Measurements from ENCODE around the gene PITPNM3. TPM values are rescaled to one million over a fixed set of nuclear protein-coding genes. Genes with fewer than 3 reads are reported as not detected.

PITPNM3 gene
- total RNA-seq, 1 experiment from 2014 or later: 0.04 TPM

DNA sequence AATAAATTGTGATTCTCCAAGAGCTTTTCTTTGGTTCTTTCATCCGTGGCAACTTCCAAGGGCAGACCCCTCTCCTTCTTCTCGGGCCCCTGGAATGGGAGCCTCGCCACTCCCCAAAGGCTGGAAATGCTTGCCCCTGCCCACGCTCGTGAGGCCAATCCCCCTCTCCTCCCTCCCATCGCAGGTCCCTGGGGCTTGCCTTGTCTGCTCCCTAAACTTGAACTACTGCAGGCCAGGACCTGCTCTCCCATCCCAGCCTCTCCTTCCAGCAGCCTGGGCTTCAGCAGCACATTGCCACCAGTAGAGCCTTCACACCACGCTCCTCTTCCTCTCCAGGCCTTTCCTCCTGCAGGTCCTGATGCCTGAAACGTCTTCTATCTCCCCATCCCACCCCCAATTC is 11.1 kb downstream of the PITPNM3 start:
- Histone ChIP-seq H3K9me2 (replicated peaks; ENCODE audit: insufficient read depth, low read length) (no peaks in the 10 kb centered on the region), H3K27me3 (ENCODE audit: low read length) (no peaks in the 10 kb centered on the region), H3K4me2 (ENCODE audit: low read depth, low read length, poor library complexity, severe bottlenecking) (no peak overlapping the region), H3K36me3 (ENCODE audit: insufficient read depth, low read length) (no peaks in the 10 kb centered on the region), H3K9ac (ENCODE audit: low read length) (no peak overlapping the region), H3K9me3 (ENCODE audit: low read length) (no peaks in the 10 kb centered on the region), H3K4me3 (ENCODE audit: low read length) (no peak overlapping the region), H4K20me1 (ENCODE audit: insufficient read depth, low read depth, low read length) (peaks cover 5% of the 10 kb centered on the region; the same call in 1 of the 2 replicates), H3K79me2 (ENCODE audit: low read length) (no peaks in the 10 kb centered on the region), H2AFZ (ENCODE audit: low read length) (no peak overlapping the region), H3K4me1 (ENCODE audit: low read length) (peaks cover 3% of the 10 kb centered on the region; the same call in 1 of the 2 replicates), H3K27ac (ENCODE audit: low read length) (no peak overlapping the region)
- DNase-seq: no peak

GRCh38 chr17:6544011-6544370 is 12.4 kb downstream of the PITPNM3 start:
- H3K27me3 ChIP-seq (ENCODE audit: low read length): no peaks in the 10 kb centered on the region

GRCh38 chr17:6543079-6544010 is 13.0 kb downstream of the PITPNM3 start:
- Histone ChIP-seq H4K20me1 (ENCODE audit: insufficient read depth, low read depth, low read length) (no peaks in the 10 kb centered on the region), H3K79me2 (ENCODE audit: low read length) (no peaks in the 10 kb centered on the region), H3K27ac (ENCODE audit: low read length) (no peak overlapping the region), H3K9me3 (ENCODE audit: low read length) (no peaks in the 10 kb centered on the region), H3K4me2 (ENCODE audit: low read depth, low read length, poor library complexity, severe bottlenecking) (no peak overlapping the region), H3K9ac (ENCODE audit: low read length) (no peak overlapping the region), H3K4me1 (ENCODE audit: low read length) (no peaks in the 10 kb centered on the region), H2AFZ (ENCODE audit: low read length) (no peak overlapping the region), H3K4me3 (ENCODE audit: low read length) (no peak overlapping the region), H3K27me3 (ENCODE audit: low read length) (no peaks in the 10 kb centered on the region), H3K36me3 (ENCODE audit: insufficient read depth, low read length) (no peaks in the 10 kb centered on the region), H3K9me2 (replicated peaks; ENCODE audit: insufficient read depth, low read length) (no peaks in the 10 kb centered on the region)
- no peak for DNase-seq

More at GRCh38 chr17:6544011-6544370, 12.4 kb downstream of the PITPNM3 start:
- H3K9ac ChIP-seq (ENCODE audit: low read length): no peak overlapping the region
- peaks cover 5% of the 10 kb centered on the region; the same call in 1 of the 2 replicates for H4K20me1 ChIP-seq (ENCODE audit: insufficient read depth, low read depth, low read length)
- no peaks in the 10 kb centered on the region for H3K9me3 ChIP-seq (ENCODE audit: low read length)
- no peak overlapping the region for H2AFZ ChIP-seq (ENCODE audit: low read length)
- no peaks in the 10 kb centered on the region for H3K4me1 ChIP-seq (ENCODE audit: low read length)
- H3K79me2 ChIP-seq (ENCODE audit: low read length): no peaks in the 10 kb centered on the region
- no peaks in the 10 kb centered on the region for H3K36me3 ChIP-seq (ENCODE audit: insufficient read depth, low read length)
- H3K9me2 ChIP-seq (replicated peaks; ENCODE audit: insufficient read depth, low read length): no peaks in the 10 kb centered on the region
- DNase-seq: no peak
- H3K4me3 ChIP-seq (ENCODE audit: low read length): no peak overlapping the region
- H3K4me2 ChIP-seq (ENCODE audit: low read depth, low read length, poor library complexity, severe bottlenecking): no peak overlapping the region
- no peak overlapping the region for H3K27ac ChIP-seq (ENCODE audit: low read length)

- H3K4me3 ChIP-seq (ENCODE audit: low read length): no peak overlapping the region
- no peaks in the 10 kb centered on the region for H4K20me1 ChIP-seq (ENCODE audit: insufficient read depth, low read depth, low read length)
- no peaks in the 10 kb centered on the region for H3K9me2 ChIP-seq (replicated peaks; ENCODE audit: insufficient read depth, low read length)
- no peaks in the 10 kb centered on the region for H3K9me3 ChIP-seq (ENCODE audit: low read length)
- H3K36me3 ChIP-seq (ENCODE audit: insufficient read depth, low read length): no peaks in the 10 kb centered on the region
- no peaks in the 10 kb centered on the region for H3K27me3 ChIP-seq (ENCODE audit: low read length)
- no peaks in the 10 kb centered on the region for H3K79me2 ChIP-seq (ENCODE audit: low read length)
- no peaks in the 10 kb centered on the region for H3K4me1 ChIP-seq (ENCODE audit: low read length)
- no peak for DNase-seq
- no peak overlapping the region for H3K27ac ChIP-seq (ENCODE audit: low read length)
- H2AFZ ChIP-seq (ENCODE audit: low read length): no peak overlapping the region
- no peak overlapping the region for H3K9ac ChIP-seq (ENCODE audit: low read length)
- H3K4me2 ChIP-seq (ENCODE audit: low read depth, low read length, poor library complexity, severe bottlenecking): no peak overlapping the region
Observed at GRCh38 chr17:6542577-6542976, 13.8 kb downstream of the PITPNM3 start.

DNA sequence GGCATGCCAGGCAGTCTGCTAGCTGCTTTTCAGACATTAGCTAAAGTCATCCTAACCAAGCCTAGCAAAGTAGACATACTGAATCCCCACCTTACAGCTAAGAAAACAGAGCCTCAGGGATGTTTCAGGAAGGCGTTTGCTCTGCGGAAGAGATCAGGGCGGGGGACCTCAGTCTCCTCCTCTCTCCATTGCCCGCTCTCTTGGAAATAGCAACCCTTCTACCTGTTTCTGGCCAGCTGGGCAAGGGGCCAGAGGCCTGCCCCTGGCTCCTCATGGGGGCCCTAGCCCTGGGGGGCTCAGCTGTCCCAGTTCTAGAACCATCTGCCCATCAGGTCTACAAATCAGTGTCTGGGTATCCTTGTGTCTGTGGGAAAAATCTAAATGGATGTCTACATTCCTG is 14.5 kb downstream of the PITPNM3 start:
- Histone ChIP-seq H3K27ac (ENCODE audit: low read length) (no peak overlapping the region), H3K4me2 (ENCODE audit: low read depth, low read length, poor library complexity, severe bottlenecking) (no peak overlapping the region), H3K9ac (ENCODE audit: low read length) (no peak overlapping the region), H3K27me3 (ENCODE audit: low read length) (no peaks in the 10 kb centered on the region), H4K20me1 (ENCODE audit: insufficient read depth, low read depth, low read length) (no peaks in the 10 kb centered on the region), H3K9me2 (replicated peaks; ENCODE audit: insufficient read depth, low read length) (no peaks in the 10 kb centered on the region), H2AFZ (ENCODE audit: low read length) (no peak overlapping the region), H3K9me3 (ENCODE audit: low read length) (no peaks in the 10 kb centered on the region), H3K4me3 (ENCODE audit: low read length) (no peak overlapping the region), H3K79me2 (ENCODE audit: low read length) (no peaks in the 10 kb centered on the region), H3K4me1 (ENCODE audit: low read length) (no peaks in the 10 kb centered on the region), H3K36me3 (ENCODE audit: insufficient read depth, low read length) (no peaks in the 10 kb centered on the region)
- DNase-seq: no peak

GRCh38 chr17:6539871-6540270 is 16.5 kb downstream of the PITPNM3 start:
- Histone ChIP-seq H3K27ac (ENCODE audit: low read length) (no peak overlapping the region), H3K9ac (ENCODE audit: low read length) (no peak overlapping the region), H3K79me2 (ENCODE audit: low read length) (no peaks in the 10 kb centered on the region), H3K27me3 (ENCODE audit: low read length) (no peaks in the 10 kb centered on the region), H3K9me3 (ENCODE audit: low read length) (no peaks in the 10 kb centered on the region), H3K4me1 (ENCODE audit: low read length) (no peaks in the 10 kb centered on the region), H4K20me1 (ENCODE audit: insufficient read depth, low read depth, low read length) (no peaks in the 10 kb centered on the region), H2AFZ (ENCODE audit: low read length) (no peak overlapping the region), H3K36me3 (ENCODE audit: insufficient read depth, low read length) (no peaks in the 10 kb centered on the region), H3K4me2 (ENCODE audit: low read depth, low read length, poor library complexity, severe bottlenecking) (no peak overlapping the region), H3K9me2 (replicated peaks; ENCODE audit: insufficient read depth, low read length) (no peaks in the 10 kb centered on the region), H3K4me3 (ENCODE audit: low read length) (no peak overlapping the region)
- DNase-seq: no peak

DNA sequence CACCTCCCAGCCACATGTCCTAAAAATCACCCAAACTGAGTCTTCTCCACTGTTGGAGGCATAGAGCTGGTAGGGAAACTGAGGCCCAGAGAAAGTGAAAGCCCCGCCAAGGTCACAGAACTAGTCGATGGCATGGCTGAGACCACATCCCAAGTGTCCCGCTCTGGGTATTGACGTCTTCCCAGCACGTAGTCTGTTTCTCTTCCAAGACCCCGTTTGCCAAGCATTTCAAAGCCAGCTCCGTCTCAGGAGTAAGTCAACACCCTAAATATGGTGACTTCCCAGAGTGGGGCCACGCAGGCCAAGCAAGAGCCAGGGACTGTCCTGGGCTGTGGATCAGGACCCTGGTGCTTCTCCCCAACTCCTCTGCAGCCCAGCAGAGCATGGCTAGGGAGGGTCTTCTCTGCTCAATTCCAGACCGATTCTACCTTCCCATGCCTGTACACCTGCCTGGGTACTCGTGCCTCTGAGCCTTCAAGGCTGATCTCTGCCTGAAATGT is 19.7 kb downstream of the PITPNM3 start:
- Histone ChIP-seq H3K9me2 (replicated peaks; ENCODE audit: insufficient read depth, low read length) (no peaks in the 10 kb centered on the region), H4K20me1 (ENCODE audit: insufficient read depth, low read depth, low read length) (no peaks in the 10 kb centered on the region), H3K36me3 (ENCODE audit: insufficient read depth, low read length) (no peaks in the 10 kb centered on the region), H3K27me3 (ENCODE audit: low read length) (no peaks in the 10 kb centered on the region), H3K27ac (ENCODE audit: low read length) (no peak overlapping the region), H3K4me1 (ENCODE audit: low read length) (no peaks in the 10 kb centered on the region), H3K9ac (ENCODE audit: low read length) (no peak overlapping the region), H3K79me2 (ENCODE audit: low read length) (no peaks in the 10 kb centered on the region), H3K4me2 (ENCODE audit: low read depth, low read length, poor library complexity, severe bottlenecking) (no peak overlapping the region), H2AFZ (ENCODE audit: low read length) (no peak overlapping the region), H3K4me3 (ENCODE audit: low read length) (no peak overlapping the region), H3K9me3 (ENCODE audit: low read length) (no peaks in the 10 kb centered on the region)
- no peak for DNase-seq

DNA sequence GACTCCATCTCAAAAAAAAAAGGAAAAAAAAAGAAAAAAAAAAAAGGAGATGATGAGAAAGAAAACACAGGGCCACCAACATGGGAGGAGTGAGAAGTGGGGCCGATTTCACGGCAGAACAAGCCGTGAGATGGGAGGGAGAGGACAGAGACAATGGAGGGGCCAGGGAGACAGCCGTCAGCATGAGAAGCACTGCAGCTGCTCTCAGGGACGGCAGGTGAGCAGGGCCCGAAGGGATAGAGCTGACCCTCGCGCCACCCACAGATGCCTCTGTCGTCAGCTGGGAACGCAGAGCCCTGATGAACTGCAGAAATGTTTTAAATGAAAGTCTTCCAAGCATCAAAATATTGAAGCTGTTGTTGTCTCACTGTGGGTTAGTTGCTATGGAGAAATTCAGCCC is 20.3 kb downstream of the PITPNM3 start:
- Histone ChIP-seq H3K27ac (ENCODE audit: low read length) (no peak overlapping the region), H3K9ac (ENCODE audit: low read length) (no peak overlapping the region), H3K9me3 (ENCODE audit: low read length) (no peaks in the 10 kb centered on the region), H3K4me3 (ENCODE audit: low read length) (no peak overlapping the region), H3K4me1 (ENCODE audit: low read length) (no peaks in the 10 kb centered on the region), H3K4me2 (ENCODE audit: low read depth, low read length, poor library complexity, severe bottlenecking) (no peak overlapping the region), H3K9me2 (replicated peaks; ENCODE audit: insufficient read depth, low read length) (no peaks in the 10 kb centered on the region), H2AFZ (ENCODE audit: low read length) (no peak overlapping the region), H3K36me3 (ENCODE audit: insufficient read depth, low read length) (no peaks in the 10 kb centered on the region), H3K27me3 (ENCODE audit: low read length) (no peaks in the 10 kb centered on the region), H4K20me1 (ENCODE audit: insufficient read depth, low read depth, low read length) (no peaks in the 10 kb centered on the region), H3K79me2 (ENCODE audit: low read length) (no peaks in the 10 kb centered on the region)
- no peak for DNase-seq

Data from Karpas-422 (cell line).